Endothelial cell (in vitro differentiated cells): ENCODE results near the gene MCM9. TPM values are rescaled to one million over a fixed set of nuclear protein-coding genes. Genes with fewer than 3 reads are reported as not detected.

Experiments
- DNase-seq: peaks from one replicate; pipeline ENCODE4 v3.0.0; 2021; ENCODE audit warnings: low spot score
- H3K27ac Mint-ChIP-seq: one replicate; pipeline ENCODE4 v1.8.0; 2021; ENCODE audit warnings: mixed read lengths, inconsistent platforms; ENCODE audit not compliant: unreplicated experiment
- H3K27me3 Mint-ChIP-seq: one replicate; pipeline ENCODE4 v1.8.0; 2021; ENCODE audit warnings: mild to moderate bottlenecking, moderate library complexity, mixed read lengths, inconsistent platforms; ENCODE audit not compliant: unreplicated experiment
- H3K36me3 Mint-ChIP-seq: one replicate; pipeline ENCODE4 v1.8.0; 2021; ENCODE audit warnings: mild to moderate bottlenecking, low read depth, mixed read lengths, inconsistent platforms; ENCODE audit not compliant: unreplicated experiment
- H3K4me1 Mint-ChIP-seq: one replicate; pipeline ENCODE4 v1.8.0; 2021; ENCODE audit warnings: mild to moderate bottlenecking, mixed read lengths, inconsistent platforms; ENCODE audit not compliant: unreplicated experiment
- H3K4me3 Mint-ChIP-seq: one replicate; pipeline ENCODE4 v1.8.0; 2021; ENCODE audit warnings: mild to moderate bottlenecking, mixed read lengths, inconsistent platforms; ENCODE audit not compliant: unreplicated experiment
- H3K9me3 Mint-ChIP-seq: one replicate; pipeline ENCODE4 v1.8.0; 2021; ENCODE audit warnings: mixed read lengths, inconsistent platforms; ENCODE audit not compliant: unreplicated experiment
- total RNA-seq: library from RNA; stranded (reverse); fragmentation: NEBNext Ultra II Directional; extraction: Animal tissue kit (Norgen Biotek cat#: 25700); gene quantifications from one replicate; pipeline ENCODE4 v1.2.1, GENCODE V29; 2021; ENCODE audit not compliant: unreplicated experiment
- TF ChIP-seq, protein P1 (sequence below): fragments of 200-600 bp; sonication (generic); IDR thresholded peaks from one replicate; pipeline ENCODE4 v1.5.0; 2021; ENCODE audit warnings: antibody characterized with exemption; ENCODE audit not compliant: unreplicated experiment

MCM9 gene
- total RNA-seq, 1 donor from 2014 or later: 12.8 TPM

DNA sequence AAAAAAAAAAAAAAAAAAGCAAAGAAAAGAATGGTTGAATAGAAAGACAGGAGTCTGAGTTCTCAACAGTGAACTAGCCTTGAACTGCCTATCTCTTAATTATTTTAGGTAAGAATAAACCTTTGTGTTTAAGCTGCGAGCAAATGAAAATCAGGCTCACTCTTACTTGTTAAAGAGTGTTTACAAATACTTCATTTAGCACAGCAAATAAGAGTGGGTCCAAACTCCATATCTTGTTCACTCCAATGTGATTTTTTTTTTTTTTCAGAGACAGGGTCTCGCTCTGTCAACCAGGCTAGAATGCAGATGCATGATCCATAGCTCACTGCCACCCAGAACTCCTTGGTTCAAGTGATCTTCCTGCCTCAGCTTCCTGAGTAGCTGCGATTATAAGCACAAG lies 11.9 kb downstream of the MCM9 start:
- Mint-ChIP-seq H3K27ac (no peak overlapping the region), H3K4me3 (no peak overlapping the region), H3K36me3 (peaks cover 34% of the 10 kb centered on the region), H3K27me3 (no peaks in the 10 kb centered on the region), H3K9me3 (no peaks in the 10 kb centered on the region), H3K4me1 (no peaks in the 10 kb centered on the region)
- TF ChIP-seq, protein P1, sequence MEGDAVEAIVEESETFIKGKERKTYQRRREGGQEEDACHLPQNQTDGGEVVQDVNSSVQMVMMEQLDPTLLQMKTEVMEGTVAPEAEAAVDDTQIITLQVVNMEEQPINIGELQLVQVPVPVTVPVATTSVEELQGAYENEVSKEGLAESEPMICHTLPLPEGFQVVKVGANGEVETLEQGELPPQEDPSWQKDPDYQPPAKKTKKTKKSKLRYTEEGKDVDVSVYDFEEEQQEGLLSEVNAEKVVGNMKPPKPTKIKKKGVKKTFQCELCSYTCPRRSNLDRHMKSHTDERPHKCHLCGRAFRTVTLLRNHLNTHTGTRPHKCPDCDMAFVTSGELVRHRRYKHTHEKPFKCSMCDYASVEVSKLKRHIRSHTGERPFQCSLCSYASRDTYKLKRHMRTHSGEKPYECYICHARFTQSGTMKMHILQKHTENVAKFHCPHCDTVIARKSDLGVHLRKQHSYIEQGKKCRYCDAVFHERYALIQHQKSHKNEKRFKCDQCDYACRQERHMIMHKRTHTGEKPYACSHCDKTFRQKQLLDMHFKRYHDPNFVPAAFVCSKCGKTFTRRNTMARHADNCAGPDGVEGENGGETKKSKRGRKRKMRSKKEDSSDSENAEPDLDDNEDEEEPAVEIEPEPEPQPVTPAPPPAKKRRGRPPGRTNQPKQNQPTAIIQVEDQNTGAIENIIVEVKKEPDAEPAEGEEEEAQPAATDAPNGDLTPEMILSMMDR: no peak
- no peak for DNase-seq

DNA sequence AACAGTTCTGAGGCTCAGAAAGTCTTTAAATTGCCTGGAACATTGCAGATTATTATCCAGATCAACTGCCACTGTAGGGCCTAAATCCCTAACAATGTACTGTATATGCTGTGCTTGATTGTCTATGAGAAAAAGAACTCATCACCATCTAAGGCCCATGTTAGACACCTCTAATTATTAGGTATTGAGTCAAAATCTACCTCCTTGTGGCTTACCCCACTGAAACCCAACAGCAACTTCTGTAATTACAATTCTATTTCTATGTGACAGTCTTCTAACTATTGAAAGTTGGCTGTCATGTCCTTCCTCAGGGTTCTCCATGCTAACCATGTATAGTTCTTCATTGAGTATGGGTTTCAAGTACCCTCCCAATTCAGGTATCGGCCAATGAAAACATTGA lies 13.9 kb downstream of the MCM9 start:
- Mint-ChIP-seq H3K36me3 (peaks cover 34% of the 10 kb centered on the region), H3K4me1 (no peaks in the 10 kb centered on the region)
- TF ChIP-seq, protein P1: no peak

DNA sequence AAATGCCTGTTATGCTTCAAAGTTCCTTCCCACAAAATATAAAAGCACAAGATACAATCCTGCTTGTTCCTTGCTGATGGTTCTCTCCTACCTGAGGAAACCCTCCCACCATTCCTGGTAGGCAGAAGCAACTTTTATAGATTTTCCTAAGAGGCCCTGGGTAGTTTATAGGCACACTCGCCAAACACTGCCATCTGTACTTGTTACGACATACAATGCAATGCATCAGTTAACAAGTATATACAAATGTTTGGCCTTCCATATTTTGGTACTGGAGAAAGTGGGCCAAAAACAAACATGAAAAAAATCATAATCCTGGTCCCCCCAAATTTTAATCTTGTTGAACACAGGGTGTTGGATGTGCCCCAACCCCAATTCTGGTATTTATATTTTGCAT lies 16.6 kb downstream of the MCM9 start:
- no peaks in the 10 kb centered on the region for H3K27me3 Mint-ChIP-seq
- H3K4me3 Mint-ChIP-seq: no peak overlapping the region
- no peaks in the 10 kb centered on the region for H3K9me3 Mint-ChIP-seq
- H3K4me1 Mint-ChIP-seq: no peaks in the 10 kb centered on the region
- TF ChIP-seq, protein P1: no peak
- H3K27ac Mint-ChIP-seq: no peak overlapping the region
- no peak for DNase-seq
- peaks cover 48% of the 10 kb centered on the region for H3K36me3 Mint-ChIP-seq

More for the DNA sequence above, 13.9 kb downstream of the MCM9 start:
- Mint-ChIP-seq H3K9me3 (no peaks in the 10 kb centered on the region), H3K4me3 (no peak overlapping the region), H3K27me3 (no peaks in the 10 kb centered on the region), H3K27ac (no peak overlapping the region)
- DNase-seq: no peak

DNA sequence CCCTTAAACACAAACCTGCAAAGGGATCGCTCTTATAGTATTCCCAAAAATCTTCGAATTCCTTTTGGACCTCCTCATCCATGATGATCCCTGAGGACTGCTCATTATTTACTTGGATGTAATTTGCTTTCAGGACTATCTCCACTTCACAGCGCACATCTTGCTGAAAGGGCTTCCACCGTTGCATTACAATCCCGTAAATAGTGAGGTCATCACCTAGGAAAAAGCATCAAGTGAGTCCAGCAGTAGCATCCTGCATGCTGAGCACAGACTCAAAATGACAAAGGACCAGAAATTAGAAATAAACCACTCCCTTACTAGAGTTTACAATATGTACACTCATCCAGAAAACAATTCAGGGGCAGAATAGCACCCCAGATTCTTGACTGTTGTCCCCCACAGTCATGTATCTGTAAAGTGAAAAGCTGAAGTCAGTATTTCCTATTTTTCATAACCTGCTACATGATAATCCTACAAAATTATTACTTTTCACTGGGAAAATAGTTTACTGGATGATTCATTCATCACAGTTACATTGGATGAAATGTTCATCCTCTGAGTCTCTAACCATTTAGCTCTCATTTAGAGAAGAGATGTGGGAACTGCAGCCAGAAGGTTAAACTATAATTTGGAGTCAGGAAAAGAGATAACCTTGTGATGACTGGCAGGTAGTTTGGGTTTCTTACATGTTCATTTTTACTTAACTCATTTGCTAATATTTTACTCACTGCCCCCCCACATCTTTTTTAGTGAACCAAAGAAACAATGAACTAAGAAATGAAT lies 17.2 kb downstream of the MCM9 start:
- TF ChIP-seq, protein P1: no peak
- H3K4me1 Mint-ChIP-seq: no peaks in the 10 kb centered on the region
- H3K36me3 Mint-ChIP-seq: peaks cover 51% of the 10 kb centered on the region
- no peak overlapping the region for H3K4me3 Mint-ChIP-seq
- no peaks in the 10 kb centered on the region for H3K9me3 Mint-ChIP-seq
- no peak for DNase-seq
- H3K27ac Mint-ChIP-seq: no peak overlapping the region
- no peaks in the 10 kb centered on the region for H3K27me3 Mint-ChIP-seq

DNA sequence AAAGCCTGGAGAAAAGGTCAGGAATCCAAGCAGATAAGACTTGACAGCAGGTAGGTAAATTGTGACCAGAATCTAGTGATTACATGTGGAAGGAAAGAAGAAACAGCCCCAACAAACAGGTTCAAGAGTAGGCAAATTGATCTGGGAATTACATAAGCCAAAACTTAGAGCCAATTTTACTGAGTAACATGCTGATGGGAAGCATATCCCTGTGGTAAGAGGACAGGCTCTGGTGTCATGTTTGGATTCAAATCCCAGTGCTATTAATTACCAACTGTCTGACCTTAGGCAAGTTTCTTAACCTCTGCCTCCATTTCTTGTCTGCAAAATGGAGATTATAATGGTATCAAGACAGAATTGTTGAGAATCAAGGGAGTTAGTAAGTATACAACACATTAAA lies 20.4 kb downstream of the MCM9 start:
- Mint-ChIP-seq H3K4me3 (no peak overlapping the region), H3K9me3 (no peaks in the 10 kb centered on the region), H3K4me1 (no peaks in the 10 kb centered on the region), H3K36me3 (peaks cover 30% of the 10 kb centered on the region), H3K27ac (no peak overlapping the region), H3K27me3 (no peaks in the 10 kb centered on the region)
- TF ChIP-seq, protein P1: no peak
- DNase-seq: no peak
